SH-SY5Y (cell line): ENCODE results near the gene POU2F2.

ENCODE experiments used
- GATA2 ChIP-seq: IDR thresholded peaks from 2 replicates; pipeline ENCODE4 v1.6.1; 2011; ENCODE audit warnings: mild to moderate bottlenecking, low read depth, low read length
- GATA3 ChIP-seq: IDR thresholded peaks from 2 replicates; pipeline ENCODE4 v1.6.1; 2011; ENCODE audit warnings: low read depth, mild to moderate bottlenecking, low read length, moderate library complexity

- TF ChIP-seq GATA3 = no peak
- TF ChIP-seq GATA2 = no peak
These were observed 23.5 kb downstream of the POU2F2 start for GRCh38 chr19:42108527-42109389.
